Retinal pigment epithelial cell (primary cell): ENCODE measurements around the gene GCLC.

Experiments used
- DNase-seq: peaks from one replicate; pipeline ENCODE4 v3.0.0-alpha.2; 2010; ENCODE audit warnings: low read depth
- H3K4me3 ChIP-seq: 2 replicates; pipeline ENCODE4 v1.5.1; 2011; ENCODE audit warnings: mild to moderate bottlenecking, low read length, control low read depth, moderate library complexity
- TF ChIP-seq, protein P1 (sequence below): conservative IDR thresholded peaks from 2 replicates; pipeline ENCODE4 v1.5.1; 2011; ENCODE audit warnings: low read depth, low read length, control low read depth, inconsistent platforms

GCLC gene

DNA sequence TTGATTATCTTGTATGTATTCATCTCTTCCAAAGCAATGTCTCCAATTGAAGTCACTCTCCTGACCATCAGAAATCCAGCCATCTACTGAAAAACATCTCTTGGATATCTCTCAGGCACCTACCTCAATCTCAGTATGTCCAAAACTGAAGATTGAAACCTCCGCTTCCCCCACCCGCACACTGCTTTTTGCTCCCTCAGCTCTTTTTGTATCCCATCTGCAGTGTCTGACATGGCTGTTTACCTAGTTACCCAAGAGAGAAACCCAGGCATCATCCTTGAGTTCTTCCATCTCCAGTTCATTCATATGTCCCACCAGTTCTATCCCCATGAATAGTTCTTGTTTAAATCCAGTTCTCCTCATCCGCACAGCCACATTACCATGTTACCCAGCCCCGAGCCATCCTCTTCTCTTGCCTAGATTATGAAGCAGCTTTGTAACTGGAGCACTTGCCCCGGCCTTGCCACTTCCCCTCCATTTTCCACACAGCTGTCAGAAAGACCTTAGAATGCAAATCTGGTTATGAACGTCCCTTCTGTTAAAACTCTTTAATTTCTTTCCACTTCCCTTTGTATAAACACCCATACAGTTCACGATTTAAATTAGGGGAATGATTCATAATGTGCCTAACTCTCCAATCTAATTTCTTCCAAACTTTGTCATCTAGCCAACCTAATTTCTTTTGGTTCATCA, 40.5 kb upstream of the GCLC start:
- H3K4me3 ChIP-seq = no peak overlapping the region
- TF ChIP-seq, protein P1, sequence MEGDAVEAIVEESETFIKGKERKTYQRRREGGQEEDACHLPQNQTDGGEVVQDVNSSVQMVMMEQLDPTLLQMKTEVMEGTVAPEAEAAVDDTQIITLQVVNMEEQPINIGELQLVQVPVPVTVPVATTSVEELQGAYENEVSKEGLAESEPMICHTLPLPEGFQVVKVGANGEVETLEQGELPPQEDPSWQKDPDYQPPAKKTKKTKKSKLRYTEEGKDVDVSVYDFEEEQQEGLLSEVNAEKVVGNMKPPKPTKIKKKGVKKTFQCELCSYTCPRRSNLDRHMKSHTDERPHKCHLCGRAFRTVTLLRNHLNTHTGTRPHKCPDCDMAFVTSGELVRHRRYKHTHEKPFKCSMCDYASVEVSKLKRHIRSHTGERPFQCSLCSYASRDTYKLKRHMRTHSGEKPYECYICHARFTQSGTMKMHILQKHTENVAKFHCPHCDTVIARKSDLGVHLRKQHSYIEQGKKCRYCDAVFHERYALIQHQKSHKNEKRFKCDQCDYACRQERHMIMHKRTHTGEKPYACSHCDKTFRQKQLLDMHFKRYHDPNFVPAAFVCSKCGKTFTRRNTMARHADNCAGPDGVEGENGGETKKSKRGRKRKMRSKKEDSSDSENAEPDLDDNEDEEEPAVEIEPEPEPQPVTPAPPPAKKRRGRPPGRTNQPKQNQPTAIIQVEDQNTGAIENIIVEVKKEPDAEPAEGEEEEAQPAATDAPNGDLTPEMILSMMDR = no peak
- DNase-seq = no peak

DNA sequence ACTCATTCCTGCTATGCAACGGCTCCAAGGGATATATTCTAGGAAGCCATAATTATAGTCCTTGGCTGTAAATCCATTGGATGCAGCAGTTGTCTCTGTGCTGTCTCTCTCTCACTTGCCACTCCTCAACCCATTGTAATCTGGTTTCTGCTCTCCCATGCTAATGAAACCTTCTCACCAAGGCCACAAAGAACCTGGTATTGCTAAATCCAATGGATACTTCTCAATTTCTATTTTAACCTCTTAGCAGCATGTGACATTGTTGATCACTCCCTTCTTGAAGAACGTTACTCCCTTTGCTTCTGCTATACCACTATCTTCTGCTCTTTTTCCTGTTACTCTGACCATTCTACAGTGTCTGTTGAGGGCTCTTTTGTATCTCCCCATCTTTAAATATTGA, 39.8 kb upstream of the GCLC start:
- no peak for DNase-seq
- TF ChIP-seq, protein P1 = no peak
- no peak overlapping the region for H3K4me3 ChIP-seq

DNA sequence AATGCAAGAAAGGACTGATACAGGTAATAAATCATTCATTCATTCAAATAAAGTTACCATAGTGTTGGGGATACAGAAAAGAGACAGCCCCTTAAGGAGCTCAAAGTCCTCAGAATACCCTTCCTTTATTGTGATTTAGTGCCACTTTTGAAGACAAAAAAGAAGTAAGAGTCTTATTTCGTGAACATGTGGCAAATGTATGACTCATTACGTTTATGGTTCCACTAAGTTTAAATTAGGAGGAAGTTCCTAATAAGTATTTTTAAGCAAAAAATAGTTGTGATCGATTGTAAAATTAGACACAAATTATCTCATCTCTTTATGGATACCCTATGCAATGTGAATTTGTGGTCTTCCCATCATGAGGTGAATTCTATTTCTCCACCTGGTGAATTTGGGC, 38.5 kb upstream of the GCLC start:
- TF ChIP-seq, protein P1 = no peak
- DNase-seq = no peak
- H3K4me3 ChIP-seq = no peak overlapping the region

DNA sequence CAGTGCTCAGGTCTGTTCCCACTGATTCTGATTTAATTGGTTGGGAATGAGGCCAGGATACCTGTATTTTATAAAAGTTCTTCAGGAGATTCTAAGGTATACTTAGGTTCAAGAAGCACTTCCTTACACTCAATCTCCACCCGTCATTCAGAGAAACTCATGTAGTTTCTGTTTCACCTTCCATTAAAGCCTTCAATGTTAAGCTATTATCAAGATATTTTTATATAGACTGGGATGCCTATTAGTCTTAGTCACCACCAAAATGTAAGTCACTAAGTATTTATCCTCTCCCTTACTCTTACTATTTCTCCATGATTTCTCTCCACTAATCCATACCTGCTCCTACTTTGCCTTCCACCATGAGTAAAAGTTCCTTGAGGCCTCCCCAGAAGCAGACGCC, 38.1 kb upstream of the GCLC start:
- TF ChIP-seq, protein P1 = no peak
- no peak overlapping the region for H3K4me3 ChIP-seq
- no peak for DNase-seq

DNA sequence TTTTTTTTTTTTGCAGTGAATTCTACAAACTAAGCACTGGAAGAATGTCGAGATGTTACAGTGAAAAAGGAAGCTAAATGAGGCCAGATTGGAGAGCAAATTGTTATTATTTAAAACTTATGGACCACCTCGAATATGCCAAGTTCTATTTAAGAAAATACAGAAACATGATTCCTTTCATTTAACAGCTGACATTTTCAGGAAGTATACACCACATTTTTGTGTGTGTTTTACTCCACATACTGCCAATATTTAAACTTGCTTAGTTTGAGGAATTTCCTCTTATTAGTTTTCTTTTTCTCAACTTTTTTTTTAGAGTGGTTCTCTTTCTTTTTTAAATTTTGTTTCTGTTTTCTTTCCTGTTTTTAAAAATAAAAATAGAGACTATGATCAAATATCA, 37.0 kb upstream of the GCLC start:
- no peak overlapping the region for H3K4me3 ChIP-seq
- no peak for DNase-seq
- TF ChIP-seq, protein P1 = no peak

DNA sequence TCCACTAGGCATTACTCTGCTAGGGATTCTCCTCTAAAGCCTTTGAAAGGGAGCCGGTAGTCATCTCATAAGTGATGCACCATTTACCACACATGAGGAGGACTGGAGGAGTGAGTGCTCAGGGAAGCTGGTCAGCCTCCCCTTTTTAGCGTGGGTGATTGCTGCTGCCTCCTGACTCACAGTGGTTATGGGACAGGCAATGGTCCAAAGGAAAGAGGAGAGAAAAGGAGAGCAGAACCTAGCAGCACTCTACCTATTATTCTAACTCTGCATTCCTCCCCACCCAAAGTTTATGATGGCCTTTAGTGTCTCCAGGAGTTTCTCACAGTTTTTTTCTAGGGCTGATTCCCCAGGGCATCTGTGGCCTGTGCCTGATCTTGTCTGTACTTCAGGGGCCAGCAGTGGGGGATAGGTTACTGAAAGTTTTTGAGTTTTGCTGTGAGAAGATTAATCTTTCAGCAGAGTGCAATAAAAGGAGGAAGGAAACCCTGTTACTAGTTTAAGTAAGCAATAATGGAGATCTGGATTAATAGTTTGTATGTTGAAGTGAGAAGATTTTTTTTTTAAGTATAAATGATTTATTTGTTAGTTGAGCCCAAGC, 36.4 kb upstream of the GCLC start:
- no peak for DNase-seq
- no peak overlapping the region for H3K4me3 ChIP-seq
- TF ChIP-seq, protein P1 = no peak

DNA sequence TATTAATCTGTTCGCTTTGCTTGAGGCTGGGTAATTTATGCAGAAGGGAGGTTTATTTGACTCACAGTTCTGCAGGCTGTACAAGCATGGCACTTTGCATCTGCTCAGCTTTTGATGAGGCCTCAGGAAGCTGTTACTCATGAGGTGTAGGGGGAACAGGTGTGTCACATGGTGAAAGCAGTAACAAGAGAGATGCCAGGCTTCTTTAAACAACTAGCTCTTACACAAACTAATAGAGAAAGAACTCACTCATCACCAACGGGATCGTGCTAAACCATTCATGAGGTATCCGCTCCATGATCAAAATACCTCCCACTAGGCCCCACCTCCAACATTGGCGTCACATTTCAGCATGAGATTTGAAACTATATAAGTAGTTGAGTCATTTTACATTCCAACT, 34.4 kb upstream of the GCLC start:
- no peak overlapping the region for H3K4me3 ChIP-seq
- TF ChIP-seq, protein P1 = no peak
- DNase-seq = no peak
